Endothelial cell of umbilical vein (primary cell): Measurements from ENCODE around the gene AMOT. TPM values are rescaled to one million over a fixed set of nuclear protein-coding genes. Genes with fewer than 3 reads are reported as not detected.

ENCODE experiments used
- BruUV-seq: library from RNA; stranded (reverse); fragments of 400-500 nt; replicated peaks from 2 replicates; lab custom pipeline; 2021; lab: Mats Ljungman, UMichigan
- CTCF ChIA-PET: fragments of 300-600, 350-600 bp; sonication (Branson Sonifier 250); formaldehyde crosslinking; loops from one replicate; lab custom pipeline; 2021; ENCODE audit warnings: antibody characterized with exemption, inconsistent platforms; lab: Charles Lee
- POLR2A ChIA-PET: fragments of 300-600, 350-600 bp; sonication (Branson Sonifier 250); formaldehyde crosslinking; loops from one replicate; lab custom pipeline; 2021; ENCODE audit warnings: antibody characterized with exemption, inconsistent platforms; lab: Charles Lee
- DNase-seq: peaks from one replicate; pipeline ENCODE4 v3.0.0-alpha.2; 2011; ENCODE audit warnings: low read depth, low spot score
- FAIRE-seq: peaks from 2 replicates; lab custom pipeline; 2011; peaks lifted over from hg19 to GRCh38; lab: Jason Lieb, UNC
- H2AFZ ChIP-seq: 2 replicates; pipeline ENCODE4 v1.6.0; 2012; ENCODE audit warnings: low read depth, low read length, control low read depth, inconsistent platforms
- H3K27ac ChIP-seq: 2 replicates; pipeline ENCODE4 v1.5.1; 2011; ENCODE audit warnings: low read depth, mild to moderate bottlenecking, control low read depth, low read length, moderate library complexity; ENCODE audit not compliant: insufficient read depth
- H3K27me3 ChIP-seq, 2 experiments: 2 replicates each; pipeline versions ENCODE4 v1.6.0 to v1.6.1; 2011; ENCODE audit warnings: low read length in 2 of 2, mixed read lengths in 1 of 2; ENCODE audit not compliant: control insufficient read depth in 2 of 2, insufficient read depth in 2 of 2
- H3K36me3 ChIP-seq, 2 experiments: 2 replicates in 1 of 2; 3 replicates in 1 of 2; pipeline ENCODE4 v1.5.1; 2011; ENCODE audit warnings: low read length in 2 of 2, mild to moderate bottlenecking in 1 of 2, moderate library complexity in 1 of 2; ENCODE audit not compliant: control insufficient read depth in 2 of 2, insufficient read depth in 2 of 2; ENCODE audit errors: extremely low read depth in 1 of 2
- H3K4me1 ChIP-seq: 3 replicates; pipeline ENCODE4 v1.5.1; 2011; ENCODE audit warnings: mild to moderate bottlenecking, low read length; ENCODE audit not compliant: control insufficient read depth, insufficient read depth; ENCODE audit errors: extremely low read depth
- H3K4me2 ChIP-seq: 2 replicates; pipeline ENCODE4 v1.6.1; 2011; ENCODE audit warnings: low read length, control low read depth, mixed read lengths; ENCODE audit not compliant: insufficient read depth
- H3K4me3 ChIP-seq, 3 experiments: fragments of 200-600 bp in 1 of 3; sonication (generic), shearing (Covaris generic) in 1 of 3; replicated peaks in 1 of 3; 2 replicates each; pipeline ENCODE4 v1.5.1; 2011 to 2016; ENCODE audit warnings: control low read depth in 3 of 3, low read length in 3 of 3, mild to moderate bottlenecking in 2 of 3, inconsistent platforms in 1 of 3, low read depth in 1 of 3, moderate library complexity in 1 of 3; ENCODE audit not compliant: insufficient read depth in 1 of 3
- H3K79me2 ChIP-seq: 2 replicates; pipeline ENCODE4 v1.6.0; 2012; ENCODE audit warnings: low read length, inconsistent platforms; ENCODE audit not compliant: control insufficient read depth, insufficient read depth
- H3K9ac ChIP-seq: replicated peaks from 2 replicates; pipeline ENCODE3; 2011; ENCODE audit warnings: low read length, control low read depth; ENCODE audit not compliant: insufficient read depth; ENCODE audit errors: extremely low read depth
- H3K9me1 ChIP-seq: replicated peaks from 3 replicates; pipeline ENCODE4 v1.6.0; 2011; ENCODE audit warnings: mild to moderate bottlenecking, low read length; ENCODE audit not compliant: control insufficient read depth, insufficient read depth; ENCODE audit errors: extremely low read depth
- H3K9me3 ChIP-seq: replicated peaks from 2 replicates; pipeline ENCODE4 v1.5.1; 2012; ENCODE audit warnings: low read length, inconsistent platforms; ENCODE audit not compliant: control insufficient read depth, insufficient read depth
- H4K20me1 ChIP-seq: replicated peaks from 2 replicates; pipeline ENCODE3; 2011; ENCODE audit warnings: mild to moderate bottlenecking, low read length; ENCODE audit not compliant: control insufficient read depth, insufficient read depth; ENCODE audit errors: extremely low read depth
- CTCF ChIP-seq, 2 donors: IDR thresholded peaks; 1 replicate in 1 of 2; 2 replicates in 1 of 2; pipeline ENCODE4 v1.5.1; 2011; ENCODE audit warnings: low read length in 2 of 2, mild to moderate bottlenecking in 2 of 2, moderate library complexity in 2 of 2, control low read depth in 1 of 2, inconsistent platforms in 1 of 2, low read depth in 1 of 2; ENCODE audit not compliant: insufficient read depth in 1 of 2; ENCODE audit errors: extremely low read depth in 1 of 2
- EZH2 ChIP-seq: IDR thresholded peaks from 2 replicates; pipeline ENCODE4 v1.6.1; 2012; ENCODE audit warnings: borderline replicate concordance, low read depth, mild to moderate bottlenecking, moderate library complexity, low read length, inconsistent platforms; ENCODE audit not compliant: severe bottlenecking
- GATA2 ChIP-seq: IDR thresholded peaks from 2 replicates; pipeline ENCODE4 v1.7.0; 2011; ENCODE audit warnings: low read depth, mild to moderate bottlenecking, moderate library complexity, mixed read lengths, low read length; ENCODE audit not compliant: insufficient read length, insufficient read depth
- JUN ChIP-seq: IDR thresholded peaks from 2 replicates; pipeline ENCODE4 v1.6.1; 2011; ENCODE audit warnings: borderline replicate concordance, low read depth; ENCODE audit not compliant: insufficient read length, insufficient read depth
- MAX ChIP-seq: IDR thresholded peaks from 2 replicates; pipeline ENCODE4 v1.6.1; 2011; ENCODE audit not compliant: insufficient read depth, insufficient read length
- MYC ChIP-seq: IDR thresholded peaks from one replicate; pipeline ENCODE4 v1.6.1; 2011; ENCODE audit warnings: mild to moderate bottlenecking, low read depth, low read length
- POLR2A ChIP-seq: IDR thresholded peaks from 2 replicates; pipeline ENCODE4 v1.6.1; 2012; ENCODE audit warnings: low read depth, mild to moderate bottlenecking, control low read depth, low read length
- POLR2AphosphoS5 ChIP-seq: IDR thresholded peaks from 2 replicates; pipeline ENCODE4 v1.6.1; 2012; ENCODE audit warnings: low read depth, mild to moderate bottlenecking, control low read depth, low read length, moderate library complexity; ENCODE audit not compliant: insufficient read depth
- dilution Hi-C: fragments of 300-500 bp; cut with MboI; formaldehyde crosslinking; loops from one replicate; pipeline ENCODE4 v1.15.0; 2019; ENCODE audit warnings: low sequenced_read_pairs; ENCODE audit not compliant: extremely low pct_ligation_motif_present
- intact Hi-C: fragments of 100-400 bp; cut with micrococcal nuclease; formaldehyde crosslinking; loops from one replicate; pipeline ENCODE4 v1.10.0; 2022
- polyA plus RNA-seq, 4 experiments: library from polyadenylated mRNA; depleted of rRNA in 3 of 4; stranded (reverse) in 3 of 4; unstranded in 1 of 4; fragments of >200 nt; gene quantifications; 2 replicates each; pipeline versions ENCODE4 v1.2.1 to v1.2.3, GENCODE V29; 2011 to 2012; ENCODE audit warnings: missing spikeins in 1 of 4
- total RNA-seq: library from RNA; stranded (reverse); gene quantifications from 2 replicates; pipeline ENCODE4 v1.2.3, GENCODE V29; 2021

AMOT gene
- total and polyA plus RNA-seq, 2 donors (not counting 3 experiments of a cell fraction or from before 2014, with no cell fraction given): 0.68 to 3.5 TPM

- dilution Hi-C loops: no loop called here
- POLR2A ChIA-PET: no interaction called here
- TF ChIP-seq JUN (no peak), POLR2A (no peak), MYC (no peak), MAX (no peak)
- Histone ChIP-seq H3K9ac (no peak overlapping the region), H3K4me3 (no peak overlapping the region), H4K20me1 (no peaks in the 10 kb centered on the region), H3K27me3 (no peaks in the 10 kb centered on the region), H3K36me3 (no peaks in the 10 kb centered on the region), H3K9me3 (no peaks in the 10 kb centered on the region), H3K4me1 (no peaks in the 10 kb centered on the region), H2AFZ (no peak overlapping the region), H3K4me2 (no peak overlapping the region), H3K27ac (no peak overlapping the region), H3K9me1 (no peaks in the 10 kb centered on the region), H3K79me2 (no peaks in the 10 kb centered on the region)
- BruUV-seq: no TSS peak
- CTCF ChIA-PET: no interaction called here
- intact Hi-C loops: no loop called here
- FAIRE-seq: no peak
- no peak for DNase-seq
Observed at GRCh38 chrX:112844250-112844649, 3.6 kb upstream of the AMOT start.

- FAIRE-seq (no peak), DNase-seq (no peak)
- dilution Hi-C loops: no loop called here
- no TSS peak for BruUV-seq
- H3K27ac ChIP-seq: no peak overlapping the region
- no peak overlapping the region for H3K9ac ChIP-seq
- peak overlapping the region in 2 of 3 experiments; percentile 13 to 16 for H3K4me3 ChIP-seq
- H2AFZ ChIP-seq: peak overlapping the region; percentile 1
- H3K27me3 ChIP-seq: no peaks in the 10 kb centered on the region
- ChIA-PET POLR2A (no interaction called here), CTCF (interaction anchor here (0.8 kb wide), 1 partner anchor 19 kb away, joined by 3 read pairs; no protein-coding TSS in a partner anchor)
- no peaks in the 10 kb centered on the region for H4K20me1 ChIP-seq
- H3K9me3 ChIP-seq: no peaks in the 10 kb centered on the region
- H3K4me1 ChIP-seq: no peaks in the 10 kb centered on the region
- intact Hi-C loops: no loop called here
- TF ChIP-seq JUN (no peak), GATA2 (no peak), CTCF (IDR thresholded peaks at IDR 0.05; ENCODE audit: extremely low read depth in 1 of 2, insufficient read depth in 1 of 2, low read depth in 1 of 2, low read length in 2 of 2) (no peak), POLR2AphosphoS5 (no peak), EZH2 (no peak), POLR2A (no peak), MAX (no peak), MYC (no peak)
- H3K36me3 ChIP-seq: no peaks in the 10 kb centered on the region
- no peak overlapping the region for H3K4me2 ChIP-seq
- no peaks in the 10 kb centered on the region for H3K79me2 ChIP-seq
- H3K9me1 ChIP-seq: no peaks in the 10 kb centered on the region
Observed at GRCh38 chrX:112841820-112842157, 1.2 kb upstream of the AMOT start.
